Stimulated activated effector memory CD8-positive, alpha-beta T cell treated with anti-CD3 and anti-CD28 coated beads, Interleukin-12 subunit alpha, Interleukin-12 subunit beta, amount 100 ng/mL, for 72 hours (primary cell): ENCODE results near the gene TOB2.
"Not testable (repeated sequence)": the region's sequence is repeated elsewhere in the genome, so short reads cannot be mapped to it uniquely, and the experiment has no call there.

Experiments
- ATAC-seq: fragments of 150-1000 bp; cut with Tn5 transposase; 2 replicates; pipeline ENCODE4 v1.10.0; 2021
- DNase-seq, 2 donors: peaks; one replicate each; pipeline ENCODE4 v3.0.0; 2021 to 2022; ENCODE audit warnings: low spot score in 2 of 2
- H3K27ac Mint-ChIP-seq: one replicate; pipeline ENCODE4 v1.8.0; 2022; ENCODE audit warnings: mild to moderate bottlenecking, mixed read lengths
- H3K36me3 Mint-ChIP-seq: one replicate; pipeline ENCODE4 v1.8.0; 2022; ENCODE audit warnings: mild to moderate bottlenecking, mixed read lengths
- H3K4me1 Mint-ChIP-seq: one replicate; pipeline ENCODE4 v1.8.0; 2022; ENCODE audit warnings: mixed read lengths
- H3K4me3 Mint-ChIP-seq: one replicate; pipeline ENCODE4 v1.8.0; 2022; ENCODE audit warnings: mild to moderate bottlenecking, mixed read lengths
- H3K9me3 Mint-ChIP-seq: one replicate; pipeline ENCODE4 v1.8.0; 2022; ENCODE audit warnings: mixed read lengths

TOB2 gene

GRCh38 chr22:41445129-41446056 lies 1.2 kb downstream of the TOB2 start:
- peaks cover 17% of the 10 kb centered on the region for H3K4me1 Mint-ChIP-seq
- ATAC-seq = no peak
- H3K4me3 Mint-ChIP-seq = peak overlapping the region; percentile 99
- peak overlapping the region; percentile 99 for H3K27ac Mint-ChIP-seq
- H3K9me3 Mint-ChIP-seq = no peaks in the 10 kb centered on the region
- peaks cover 79% of the 10 kb centered on the region for H3K36me3 Mint-ChIP-seq
- DNase-seq = peak; percentile 15 to 72

GRCh38 chr22:41444360-41445128 lies 2.1 kb downstream of the TOB2 start:
- peak; percentile 68 for ATAC-seq
- Mint-ChIP-seq H3K9me3 (no peaks in the 10 kb centered on the region), H3K4me1 (peaks cover 17% of the 10 kb centered on the region), H3K36me3 (peaks cover 88% of the 10 kb centered on the region), H3K27ac (peak overlapping the region; percentile 99), H3K4me3 (peak overlapping the region; percentile 99)
- DNase-seq = peak; percentile 71 to 93

- Mint-ChIP-seq H3K36me3 (peaks cover 100% of the 10 kb centered on the region), H3K4me1 (peaks cover 6% of the 10 kb centered on the region), H3K27ac (peak overlapping the region; percentile 20), H3K4me3 (peak overlapping the region; percentile 99), H3K9me3 (no peaks in the 10 kb centered on the region)
- no peak for ATAC-seq
- DNase-seq = no peak
Observed at GRCh38 chr22:41442240-41442792, 4.3 kb downstream of the TOB2 start.

- Mint-ChIP-seq H3K36me3 (peaks cover 100% of the 10 kb centered on the region), H3K4me1 (peaks cover 23% of the 10 kb centered on the region)
- DNase-seq, H3K4me3 Mint-ChIP-seq, H3K9me3 Mint-ChIP-seq, ATAC-seq, H3K27ac Mint-ChIP-seq: not testable (repeated sequence)
Observed at GRCh38 chr22:41440511-41440910, 6.1 kb downstream of the TOB2 start.

- Mint-ChIP-seq H3K27ac (peak overlapping the region; percentile 78), H3K4me3 (no peak overlapping the region), H3K36me3 (peaks cover 100% of the 10 kb centered on the region), H3K9me3 (no peaks in the 10 kb centered on the region), H3K4me1 (peaks cover 31% of the 10 kb centered on the region)
- no peak for DNase-seq
- no peak for ATAC-seq
Observed at GRCh38 chr22:41437198-41437597, 9.4 kb downstream of the TOB2 start.

GRCh38 chr22:41436322-41437113 lies 10.1 kb downstream of the TOB2 start:
- H3K9me3 Mint-ChIP-seq = no peaks in the 10 kb centered on the region
- DNase-seq = no peak

GRCh38 chr22:41435560-41435959 lies 11.0 kb downstream of the TOB2 start:
- H3K27ac Mint-ChIP-seq = peak overlapping the region; percentile 78
- H3K9me3 Mint-ChIP-seq = no peaks in the 10 kb centered on the region
- ATAC-seq = no peak
- H3K4me3 Mint-ChIP-seq = no peak overlapping the region
- H3K4me1 Mint-ChIP-seq = peaks cover 39% of the 10 kb centered on the region
- H3K36me3 Mint-ChIP-seq = peaks cover 100% of the 10 kb centered on the region
- no peak for DNase-seq

More at GRCh38 chr22:41436322-41437113, 10.1 kb downstream of the TOB2 start:
- Mint-ChIP-seq H3K27ac (peak overlapping the region; percentile 78), H3K4me3 (no peak overlapping the region), H3K4me1 (peaks cover 33% of the 10 kb centered on the region), H3K36me3 (peaks cover 100% of the 10 kb centered on the region)
- no peak for ATAC-seq

- Mint-ChIP-seq H3K27ac (peak overlapping the region; percentile 78), H3K4me1 (peaks cover 39% of the 10 kb centered on the region), H3K36me3 (peaks cover 94% of the 10 kb centered on the region)
- not testable (repeated sequence) for ATAC-seq, H3K4me3 Mint-ChIP-seq, H3K9me3 Mint-ChIP-seq, DNase-seq
Observed at GRCh38 chr22:41434361-41435003, 12.1 kb downstream of the TOB2 start.

- not testable (repeated sequence) for H3K9me3 Mint-ChIP-seq, DNase-seq, H3K4me3 Mint-ChIP-seq, ATAC-seq
- Mint-ChIP-seq H3K36me3 (peaks cover 84% of the 10 kb centered on the region), H3K4me1 (peaks cover 39% of the 10 kb centered on the region), H3K27ac (peak overlapping the region; percentile 20)
Observed at GRCh38 chr22:41433480-41433879, 13.1 kb downstream of the TOB2 start.

GRCh38 chr22:41431656-41432055 lies 14.9 kb downstream of the TOB2 start:
- H3K9me3 Mint-ChIP-seq = no peaks in the 10 kb centered on the region
- peak overlapping the region; percentile 76 for H3K27ac Mint-ChIP-seq
- H3K4me3 Mint-ChIP-seq = no peak overlapping the region
- peaks cover 37% of the 10 kb centered on the region for H3K4me1 Mint-ChIP-seq
- DNase-seq = no peak
- H3K36me3 Mint-ChIP-seq = peaks cover 80% of the 10 kb centered on the region
- no peak for ATAC-seq

- H3K4me1 Mint-ChIP-seq = peaks cover 32% of the 10 kb centered on the region
- DNase-seq = no peak
- no peak overlapping the region for H3K27ac Mint-ChIP-seq
- no peaks in the 10 kb centered on the region for H3K9me3 Mint-ChIP-seq
- no peak overlapping the region for H3K4me3 Mint-ChIP-seq
- H3K36me3 Mint-ChIP-seq = peaks cover 78% of the 10 kb centered on the region
- no peak for ATAC-seq
Observed at GRCh38 chr22:41429951-41430332, 16.7 kb downstream of the TOB2 start.

GRCh38 chr22:41429232-41429950 lies 17.2 kb downstream of the TOB2 start:
- Mint-ChIP-seq H3K36me3 (peaks cover 78% of the 10 kb centered on the region), H3K4me3 (no peak overlapping the region), H3K27ac (no peak overlapping the region), H3K4me1 (peaks cover 27% of the 10 kb centered on the region), H3K9me3 (no peaks in the 10 kb centered on the region)
- DNase-seq (no peak), ATAC-seq (no peak)

- Mint-ChIP-seq H3K36me3 (peaks cover 64% of the 10 kb centered on the region), H3K4me1 (peaks cover 15% of the 10 kb centered on the region), H3K27ac (peak overlapping the region; percentile 61), H3K9me3 (no peaks in the 10 kb centered on the region), H3K4me3 (no peak overlapping the region)
- DNase-seq (peak in 1 of 2 donors; percentile 71), ATAC-seq (peak; percentile 90)
Observed at GRCh38 chr22:41425660-41426365, 20.8 kb downstream of the TOB2 start.
